Measurements from ENCODE around the gene AZU1. TPM values are rescaled to one million over a fixed set of nuclear protein-coding genes. Genes with fewer than 3 reads are reported as not detected.

The AZU1 gene
- total and polyA plus RNA-seq, 2 of the 8 experiments (the other 6 are each of a cell fraction or from before 2014, with no cell fraction given), result 0.80 to 1.3 TPM

GRCh38 chr19:807627-808422 is 19.8 kb upstream of the AZU1 start:
- no peak overlapping the region for H3K4me3 ChIP-seq (ENCODE audit: extremely low read depth in 1 of 4, insufficient read depth in 2 of 4, low read depth in 3 of 4, low read length in 4 of 4)
- no peak overlapping the region for H3K14ac ChIP-seq (ENCODE audit: insufficient read length)
- H3K4me2 ChIP-seq (ENCODE audit: insufficient read depth in 1 of 2, low read depth in 2 of 2, low read length in 2 of 2), result no peak overlapping the region
- H2BK20ac ChIP-seq (ENCODE audit: low read length), result no peak overlapping the region
- no peak overlapping the region for H3K4ac ChIP-seq (replicated peaks; ENCODE audit: insufficient read length, low read depth, low read length)
- no peak overlapping the region for H3K18ac ChIP-seq (ENCODE audit: extremely low read depth, low read length)
- no peak overlapping the region for H3K23ac ChIP-seq (ENCODE audit: insufficient read length)
- 96 to 100% methylated on average over 1 to 38 of the region's 44 CpGs for WGBS, 2 experiments (ENCODE audit: extremely low coverage in 1 of 2, insufficient coverage in 1 of 2, insufficient read length in 1 of 2, insufficient replicate concordance in 2 of 2, low coverage in 1 of 2, low lambda C conversion rate in 2 of 2, missing lambda C conversion rate in 1 of 2)
- H3K9me3 ChIP-seq (ENCODE audit: insufficient read depth in 2 of 2, low read depth in 1 of 2, low read length in 1 of 2), result no peaks in the 10 kb centered on the region
- no peak overlapping the region for H2BK15ac ChIP-seq (ENCODE audit: low read length)
- ChIA-PET POLR2A (ENCODE audit: partially characterized antibody) (interaction anchor here (0.9 to 16.9 kb wide), 6 partner anchors 6 to 95 kb away, joined by 3 to 277 read pairs (median 82); partner anchors contain the start of genes AZU1, PLPPR3 and PTBP1), CTCF (ENCODE audit: partially characterized antibody) (interaction anchor here (0.6 to 0.9 kb wide), 3 partner anchors 14 to 37 kb away, joined by 3 to 5 read pairs (median 5); no protein-coding TSS in a partner anchor)
- no peak overlapping the region for H3K27ac ChIP-seq (ENCODE audit: low read depth, low read length)
- TF ChIP-seq HDAC2 (IDR thresholded peaks at IDR 0.05; ENCODE audit: borderline replicate concordance in 1 of 2, low read depth in 2 of 2, low read length in 2 of 2) (no peak), MAX (IDR thresholded peaks at IDR 0.05) (no peak), SUZ12 (IDR thresholded peaks at IDR 0.05; ENCODE audit: low read length) (no peak), YY1 (IDR thresholded peaks at IDR 0.05; ENCODE audit: low read depth, low read length) (no peak), POU5F1 (IDR thresholded peaks at IDR 0.05; ENCODE audit: low read depth, low read length) (no peak), SIN3A (conservative IDR thresholded peaks at IDR 0.05 in 1 of 2, IDR thresholded peaks at IDR 0.05 in 1 of 2; ENCODE audit: low read depth in 1 of 2, low read length in 2 of 2) (no peak), BACH1 (IDR thresholded peaks at IDR 0.05; ENCODE audit: low read length) (no peak), EZH2 (IDR thresholded peaks at IDR 0.05; ENCODE audit: low read depth, low read length, severe bottlenecking) (no peak)
- H3K36me3 ChIP-seq (ENCODE audit: control insufficient read depth in 2 of 4, insufficient read depth in 4 of 4, low read length in 3 of 4), result peaks cover 61 to 99% (median 82%) of the 10 kb centered on the region in 4 experiments
- no peaks in the 10 kb centered on the region; a peak in 2 of 7 replicates for H3K4me1 ChIP-seq (replicated peaks in 1 of 4; ENCODE audit: control insufficient read depth in 3 of 4, insufficient read depth in 4 of 4, low read length in 3 of 4)
- no peaks in the 10 kb centered on the region; the same call in 1 of the 2 replicates for H3K23me2 ChIP-seq (ENCODE audit: low read depth, low read length)
- FAIRE-seq (no peak), DNase-seq (ENCODE audit: low read depth in 1 of 2, low spot score in 2 of 2) (no peak)
- no peak overlapping the region for H2BK12ac ChIP-seq (ENCODE audit: low read depth, low read length)
- H2BK120ac ChIP-seq (replicated peaks; ENCODE audit: low read depth, low read length), result no peak overlapping the region
- H2BK5ac ChIP-seq (ENCODE audit: low read depth, low read length), result no peak overlapping the region
- peaks cover 40 to 56% of the 10 kb centered on the region in 2 experiments for H4K20me1 ChIP-seq (replicated peaks in 1 of 2; ENCODE audit: control insufficient read depth in 1 of 2, insufficient read depth in 2 of 2, low read length in 2 of 2)
- no peak overlapping the region for H4K5ac ChIP-seq (ENCODE audit: insufficient read length, low read depth, low read length)
- no peak overlapping the region; the same call in 1 of the 2 replicates for H4K8ac ChIP-seq (ENCODE audit: extremely low read depth, insufficient read depth, low read length)
- H4K91ac ChIP-seq (replicated peaks; ENCODE audit: insufficient read length, low read length), result no peak overlapping the region
- H3K79me1 ChIP-seq (ENCODE audit: low read depth, low read length), result peaks cover 18% of the 10 kb centered on the region
- peaks cover 12 to 47% of the 10 kb centered on the region in 2 experiments; a peak in 3 of 4 replicates for H3K79me2 ChIP-seq (ENCODE audit: control insufficient read depth in 1 of 2, insufficient read depth in 2 of 2, low read length in 2 of 2)
- no peak overlapping the region for H3K56ac ChIP-seq (replicated peaks; ENCODE audit: insufficient read length, low read depth, low read length)
- H3K9ac ChIP-seq (replicated peaks in 1 of 4; ENCODE audit: extremely low read depth in 1 of 4, low read depth in 3 of 4, low read length in 3 of 4), result no peak overlapping the region
- no peak overlapping the region for H2AFZ ChIP-seq (ENCODE audit: low read length)
- no peak overlapping the region for H2AK5ac ChIP-seq (ENCODE audit: low read depth, low read length)
- no peaks in the 10 kb centered on the region for H3K27me3 ChIP-seq (replicated peaks in 1 of 4; ENCODE audit: control insufficient read depth in 3 of 4, extremely low read depth in 1 of 4, insufficient read depth in 3 of 4, low read length in 3 of 4)
